Natural killer cell (primary cell): ENCODE results near the gene COL27A1. TPM values are rescaled to one million over a fixed set of nuclear protein-coding genes. Genes with fewer than 3 reads are reported as not detected.

Experiments
- ATAC-seq, 3 donors: fragments of 150-1000 bp in 2 of 3; fragments of 200-7000 bp in 1 of 3; cut with Tn5 transposase; 1 replicate in 1 of 3; 2 replicates in 2 of 3; pipeline ENCODE4 v1.10.0; 2021; ENCODE audit warnings: mild to moderate bottlenecking in 2 of 3, moderate library complexity in 2 of 3
- DNase-seq, 2 donors: peaks; one replicate each; pipeline versions ENCODE4 v3.0.0 to v3.0.0-alpha.2; 2013 to 2021; ENCODE audit warnings: mixed read lengths in 1 of 2
- H3K27ac ChIP-seq: one replicate; pipeline ENCODE4 v1.5.1; 2013; ENCODE audit warnings: mild to moderate bottlenecking, low read length
- H3K27me3 ChIP-seq: one replicate; pipeline ENCODE4 v1.6.1; 2013; ENCODE audit warnings: low read length; ENCODE audit not compliant: control insufficient read depth, insufficient read depth
- H3K36me3 ChIP-seq: one replicate; pipeline ENCODE4 v1.6.1; 2013; ENCODE audit warnings: low read length; ENCODE audit not compliant: control insufficient read depth, insufficient read depth
- H3K4me1 ChIP-seq: one replicate; pipeline ENCODE4 v1.6.1; 2013; ENCODE audit warnings: low read length; ENCODE audit not compliant: control insufficient read depth, insufficient read depth
- H3K4me3 ChIP-seq: one replicate; pipeline ENCODE4 v1.5.1; 2013; ENCODE audit warnings: low read length
- H3K9me3 ChIP-seq: one replicate; pipeline ENCODE4 v1.6.1; 2013; ENCODE audit warnings: low read length; ENCODE audit not compliant: control insufficient read depth, insufficient read depth
- H3K27ac Mint-ChIP-seq, 2 donors: one replicate each; pipeline ENCODE4 v1.8.0; 2022; ENCODE audit warnings: mild to moderate bottlenecking in 2 of 2, mixed read lengths in 2 of 2, moderate library complexity in 1 of 2
- H3K27me3 Mint-ChIP-seq, 2 donors: one replicate each; pipeline ENCODE4 v1.8.0; 2022; ENCODE audit warnings: low read depth in 2 of 2, mixed read lengths in 2 of 2
- H3K36me3 Mint-ChIP-seq: one replicate; pipeline ENCODE4 v1.8.0; 2022; ENCODE audit warnings: mixed read lengths
- H3K4me1 Mint-ChIP-seq, 2 donors: one replicate each; pipeline ENCODE4 v1.8.0; 2022; ENCODE audit warnings: mixed read lengths in 2 of 2
- H3K4me3 Mint-ChIP-seq: one replicate; pipeline ENCODE4 v1.8.0; 2022; ENCODE audit warnings: mild to moderate bottlenecking, moderate library complexity, mixed read lengths
- H3K9me3 Mint-ChIP-seq, 2 donors: one replicate each; pipeline ENCODE4 v1.8.0; 2022; ENCODE audit warnings: mixed read lengths in 2 of 2
- CTCF ChIP-seq: fragments of 200-600 bp; IDR thresholded peaks from one replicate; pipeline ENCODE4 v1.8.0; 2022; ENCODE audit warnings: antibody characterized with exemption
- WGBS: methylation state at CpG from one replicate; pipeline ENCODE4 v1.1.7; 2013; ENCODE audit warnings: missing lambda C conversion rate; ENCODE audit not compliant: insufficient coverage; 5-methylcytosine and 5-hydroxymethylcytosine counted together
- intact Hi-C: fragments of 100-400 bp; cut with micrococcal nuclease; formaldehyde crosslinking; loops from one replicate; pipeline ENCODE4 v1.14.2; 2022
- total RNA-seq, 4 donors: library from RNA; stranded (reverse); fragments of 120-200 nt in 1 of 4; gene quantifications; one replicate each; pipeline versions ENCODE4 v1.2.3 to v1.2.4, GENCODE V29; 2013 to 2022

The COL27A1 gene
- total RNA-seq, 3 donors from 2014 or later (not counting 1 experiment from before 2014, with no cell fraction given): not detected

GRCh38 chr9:114207845-114208244 is 52.5 kb downstream of the COL27A1 start:
- Histone ChIP-seq H3K27me3 (no peaks in the 10 kb centered on the region), H3K27ac (no peak overlapping the region), H3K36me3 (no peaks in the 10 kb centered on the region), H3K9me3 (no peaks in the 10 kb centered on the region), H3K4me3 (no peak overlapping the region), H3K4me1 (no peaks in the 10 kb centered on the region)
- DNase-seq: no peak
- WGBS: 88% methylated on average over 6 of the region's 6 CpGs
- Mint-ChIP-seq H3K27me3 (no peaks in the 10 kb centered on the region), H3K27ac (no peak overlapping the region), H3K4me3 (no peak overlapping the region), H3K36me3 (no peaks in the 10 kb centered on the region), H3K9me3 (no peaks in the 10 kb centered on the region), H3K4me1 (no peaks in the 10 kb centered on the region)
- TF ChIP-seq CTCF: no peak
- ATAC-seq: no peak
- intact Hi-C loops: no loop called here

- H3K27me3 Mint-ChIP-seq: no peaks in the 10 kb centered on the region
- Histone ChIP-seq H3K27me3 (no peaks in the 10 kb centered on the region), H3K36me3 (no peaks in the 10 kb centered on the region), H3K9me3 (no peaks in the 10 kb centered on the region), H3K4me1 (no peaks in the 10 kb centered on the region), H3K4me3 (no peak overlapping the region), H3K27ac (no peak overlapping the region)
- H3K36me3 Mint-ChIP-seq: no peaks in the 10 kb centered on the region
- no peak overlapping the region for H3K4me3 Mint-ChIP-seq
- no peak overlapping the region for H3K27ac Mint-ChIP-seq
- intact Hi-C loops: no loop called here
- ATAC-seq (no peak), DNase-seq (no peak)
- no peaks in the 10 kb centered on the region for H3K9me3 Mint-ChIP-seq
- H3K4me1 Mint-ChIP-seq: no peaks in the 10 kb centered on the region
- no peak for TF ChIP-seq CTCF
- 95% methylated on average over 18 of the region's 18 CpGs for WGBS
Measured at GRCh38 chr9:114209151-114209550, 53.8 kb downstream of the COL27A1 start.

- Mint-ChIP-seq H3K27ac (no peak overlapping the region), H3K27me3 (no peaks in the 10 kb centered on the region), H3K9me3 (no peaks in the 10 kb centered on the region), H3K4me1 (no peaks in the 10 kb centered on the region), H3K36me3 (no peaks in the 10 kb centered on the region), H3K4me3 (no peak overlapping the region)
- Histone ChIP-seq H3K27ac (no peak overlapping the region), H3K4me3 (no peak overlapping the region), H3K9me3 (no peaks in the 10 kb centered on the region), H3K36me3 (no peaks in the 10 kb centered on the region), H3K27me3 (no peaks in the 10 kb centered on the region), H3K4me1 (no peaks in the 10 kb centered on the region)
- ATAC-seq: no peak
- intact Hi-C loops: no loop called here
- 92% methylated on average over 4 of the region's 4 CpGs for WGBS
- TF ChIP-seq CTCF: no peak
- no peak for DNase-seq
Measured at GRCh38 chr9:114210136-114210535, 54.8 kb downstream of the COL27A1 start.

- Mint-ChIP-seq H3K36me3 (no peaks in the 10 kb centered on the region), H3K4me3 (no peak overlapping the region)
- H3K4me1 ChIP-seq: no peaks in the 10 kb centered on the region
Measured at GRCh38 chr9:114210691-114211276, 55.4 kb downstream of the COL27A1 start.

More at GRCh38 chr9:114210691-114211276, 55.4 kb downstream of the COL27A1 start:
- 78% methylated on average over 15 of the region's 15 CpGs for WGBS
- H3K27ac Mint-ChIP-seq: no peak overlapping the region
- H3K27me3 ChIP-seq: no peaks in the 10 kb centered on the region
- H3K27me3 Mint-ChIP-seq: no peaks in the 10 kb centered on the region
- no peaks in the 10 kb centered on the region for H3K4me1 Mint-ChIP-seq
- intact Hi-C loops: no loop called here
- DNase-seq (no peak), ATAC-seq (no peak)
- no peaks in the 10 kb centered on the region for H3K36me3 ChIP-seq
- no peak overlapping the region for H3K4me3 ChIP-seq
- TF ChIP-seq CTCF: no peak
- no peaks in the 10 kb centered on the region for H3K9me3 Mint-ChIP-seq
- no peak overlapping the region for H3K27ac ChIP-seq
- no peaks in the 10 kb centered on the region for H3K9me3 ChIP-seq
